ENCODE results near the gene MESP1. TPM values are rescaled to one million over a fixed set of nuclear protein-coding genes. Genes with fewer than 3 reads are reported as not detected.

MESP1 gene
- polyA plus RNA-seq, 1 donor from 2014 or later, result 4.8 TPM

DNA sequence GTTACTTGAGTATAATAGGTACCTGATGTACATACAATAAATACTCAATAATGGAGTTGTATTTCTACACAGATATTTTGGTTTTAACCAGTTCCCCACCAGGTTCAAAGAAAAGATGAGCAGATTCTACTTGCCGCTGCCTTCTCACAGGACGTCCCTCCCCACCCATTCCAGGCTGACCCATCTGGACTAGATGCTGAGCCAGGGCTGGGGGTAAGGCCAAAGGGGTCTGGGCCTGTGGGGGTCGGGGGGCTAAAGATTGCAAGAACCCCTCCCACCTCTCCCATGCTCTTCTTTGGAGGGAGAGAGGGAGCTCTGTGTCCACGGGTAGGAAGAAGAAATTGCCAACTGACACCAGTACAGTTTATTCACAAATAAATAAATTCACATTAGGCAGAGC is 1.5 kb downstream of the MESP1 start:
- H2AFZ ChIP-seq (ENCODE audit: low read depth, low read length), result no peak overlapping the region
- H3K9ac ChIP-seq (ENCODE audit: low read length), result no peak overlapping the region
- no peaks in the 10 kb centered on the region for H3K36me3 ChIP-seq (ENCODE audit: insufficient read depth, low read length)
- no peak overlapping the region for H3K4me2 ChIP-seq (ENCODE audit: low read length)
- H3K4me3 ChIP-seq (ENCODE audit: low read length), result peak overlapping the region; percentile 69
- TF ChIP-seq, protein P1, sequence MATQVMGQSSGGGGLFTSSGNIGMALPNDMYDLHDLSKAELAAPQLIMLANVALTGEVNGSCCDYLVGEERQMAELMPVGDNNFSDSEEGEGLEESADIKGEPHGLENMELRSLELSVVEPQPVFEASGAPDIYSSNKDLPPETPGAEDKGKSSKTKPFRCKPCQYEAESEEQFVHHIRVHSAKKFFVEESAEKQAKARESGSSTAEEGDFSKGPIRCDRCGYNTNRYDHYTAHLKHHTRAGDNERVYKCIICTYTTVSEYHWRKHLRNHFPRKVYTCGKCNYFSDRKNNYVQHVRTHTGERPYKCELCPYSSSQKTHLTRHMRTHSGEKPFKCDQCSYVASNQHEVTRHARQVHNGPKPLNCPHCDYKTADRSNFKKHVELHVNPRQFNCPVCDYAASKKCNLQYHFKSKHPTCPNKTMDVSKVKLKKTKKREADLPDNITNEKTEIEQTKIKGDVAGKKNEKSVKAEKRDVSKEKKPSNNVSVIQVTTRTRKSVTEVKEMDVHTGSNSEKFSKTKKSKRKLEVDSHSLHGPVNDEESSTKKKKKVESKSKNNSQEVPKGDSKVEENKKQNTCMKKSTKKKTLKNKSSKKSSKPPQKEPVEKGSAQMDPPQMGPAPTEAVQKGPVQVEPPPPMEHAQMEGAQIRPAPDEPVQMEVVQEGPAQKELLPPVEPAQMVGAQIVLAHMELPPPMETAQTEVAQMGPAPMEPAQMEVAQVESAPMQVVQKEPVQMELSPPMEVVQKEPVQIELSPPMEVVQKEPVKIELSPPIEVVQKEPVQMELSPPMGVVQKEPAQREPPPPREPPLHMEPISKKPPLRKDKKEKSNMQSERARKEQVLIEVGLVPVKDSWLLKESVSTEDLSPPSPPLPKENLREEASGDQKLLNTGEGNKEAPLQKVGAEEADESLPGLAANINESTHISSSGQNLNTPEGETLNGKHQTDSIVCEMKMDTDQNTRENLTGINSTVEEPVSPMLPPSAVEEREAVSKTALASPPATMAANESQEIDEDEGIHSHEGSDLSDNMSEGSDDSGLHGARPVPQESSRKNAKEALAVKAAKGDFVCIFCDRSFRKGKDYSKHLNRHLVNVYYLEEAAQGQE (IDR thresholded peaks at IDR 0.05; ENCODE audit: borderline replicate concordance), result no peak
- TF ChIP-seq SMC3 (conservative IDR thresholded peaks at IDR 0.05; ENCODE audit: poor library complexity) (no peak), RAD21 (conservative IDR thresholded peaks at IDR 0.05) (no peak), EP300 (conservative IDR thresholded peaks at IDR 0.05; ENCODE audit: poor library complexity, severe bottlenecking) (no peak), EZH2 (IDR thresholded peaks at IDR 0.05; ENCODE audit: borderline replicate concordance, insufficient read depth, low read length, poor library complexity, severe bottlenecking) (no peak), POLR2AphosphoS5 (IDR thresholded peaks at IDR 0.05) (no peak), MXI1 (conservative IDR thresholded peaks at IDR 0.05; ENCODE audit: poor library complexity, severe bottlenecking) (no peak), TAF1 (IDR thresholded peaks at IDR 0.05; ENCODE audit: low read depth) (no peak)
- TF ChIP-seq, protein P2, sequence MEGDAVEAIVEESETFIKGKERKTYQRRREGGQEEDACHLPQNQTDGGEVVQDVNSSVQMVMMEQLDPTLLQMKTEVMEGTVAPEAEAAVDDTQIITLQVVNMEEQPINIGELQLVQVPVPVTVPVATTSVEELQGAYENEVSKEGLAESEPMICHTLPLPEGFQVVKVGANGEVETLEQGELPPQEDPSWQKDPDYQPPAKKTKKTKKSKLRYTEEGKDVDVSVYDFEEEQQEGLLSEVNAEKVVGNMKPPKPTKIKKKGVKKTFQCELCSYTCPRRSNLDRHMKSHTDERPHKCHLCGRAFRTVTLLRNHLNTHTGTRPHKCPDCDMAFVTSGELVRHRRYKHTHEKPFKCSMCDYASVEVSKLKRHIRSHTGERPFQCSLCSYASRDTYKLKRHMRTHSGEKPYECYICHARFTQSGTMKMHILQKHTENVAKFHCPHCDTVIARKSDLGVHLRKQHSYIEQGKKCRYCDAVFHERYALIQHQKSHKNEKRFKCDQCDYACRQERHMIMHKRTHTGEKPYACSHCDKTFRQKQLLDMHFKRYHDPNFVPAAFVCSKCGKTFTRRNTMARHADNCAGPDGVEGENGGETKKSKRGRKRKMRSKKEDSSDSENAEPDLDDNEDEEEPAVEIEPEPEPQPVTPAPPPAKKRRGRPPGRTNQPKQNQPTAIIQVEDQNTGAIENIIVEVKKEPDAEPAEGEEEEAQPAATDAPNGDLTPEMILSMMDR (IDR thresholded peaks at IDR 0.05; ENCODE audit: poor library complexity, severe bottlenecking), result no peak
- H3K79me2 ChIP-seq (replicated peaks; ENCODE audit: insufficient read depth, low read length), result no peaks in the 10 kb centered on the region
- no peaks in the 10 kb centered on the region for H4K20me1 ChIP-seq (ENCODE audit: insufficient read depth)
- H3F3A ChIP-seq (ENCODE audit: insufficient read depth, low read length, poor library complexity, severe bottlenecking), result no peaks in the 10 kb centered on the region
- H3K27me3 ChIP-seq (ENCODE audit: insufficient read depth, low read depth, low read length), result peaks cover 42% of the 10 kb centered on the region
- no peaks in the 10 kb centered on the region for H3K9me3 ChIP-seq (ENCODE audit: low read length)
- H3K9me2 ChIP-seq (ENCODE audit: insufficient read depth, low read length), result no peaks in the 10 kb centered on the region
- H3K27ac ChIP-seq (ENCODE audit: low read length), result no peak overlapping the region

DNA sequence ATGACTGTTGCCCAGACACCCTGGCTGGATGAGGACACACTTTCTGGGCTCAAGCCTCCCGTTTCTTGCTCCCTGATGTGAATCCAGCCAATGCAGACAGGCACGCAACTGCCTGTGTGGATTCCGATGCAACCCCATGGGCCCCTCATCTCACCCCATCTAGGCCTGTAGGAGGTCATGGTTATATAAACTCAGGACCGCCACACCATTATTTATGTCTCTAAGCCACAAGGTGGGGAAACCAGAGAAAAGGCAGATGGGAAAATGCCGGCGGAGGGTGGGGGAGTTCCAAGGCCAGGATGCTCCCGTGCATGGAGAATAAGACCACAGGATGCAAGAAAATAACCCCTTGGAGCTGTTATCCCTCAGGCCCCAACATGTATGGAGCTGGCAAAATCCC is 2.0 kb downstream of the MESP1 start:
- no peaks in the 10 kb centered on the region for H3F3A ChIP-seq (ENCODE audit: insufficient read depth, low read length, poor library complexity, severe bottlenecking)
- no peak overlapping the region for H2AFZ ChIP-seq (ENCODE audit: low read depth, low read length)
- H3K9me2 ChIP-seq (ENCODE audit: insufficient read depth, low read length), result no peaks in the 10 kb centered on the region
- TF ChIP-seq EP300 (conservative IDR thresholded peaks at IDR 0.05; ENCODE audit: poor library complexity, severe bottlenecking) (no peak), EZH2 (IDR thresholded peaks at IDR 0.05; ENCODE audit: borderline replicate concordance, insufficient read depth, low read length, poor library complexity, severe bottlenecking) (no peak), RAD21 (conservative IDR thresholded peaks at IDR 0.05) (no peak)
- H3K27ac ChIP-seq (ENCODE audit: low read length), result no peak overlapping the region
- no peaks in the 10 kb centered on the region for H4K20me1 ChIP-seq (ENCODE audit: insufficient read depth)
- no peaks in the 10 kb centered on the region for H3K9me3 ChIP-seq (ENCODE audit: low read length)
- no peaks in the 10 kb centered on the region for H3K36me3 ChIP-seq (ENCODE audit: insufficient read depth, low read length)
- no peaks in the 10 kb centered on the region for H3K79me2 ChIP-seq (replicated peaks; ENCODE audit: insufficient read depth, low read length)
- peaks cover 42% of the 10 kb centered on the region for H3K27me3 ChIP-seq (ENCODE audit: insufficient read depth, low read depth, low read length)
- H3K9ac ChIP-seq (ENCODE audit: low read length), result no peak overlapping the region
- no peak overlapping the region for H3K4me2 ChIP-seq (ENCODE audit: low read length)
- H3K4me3 ChIP-seq (ENCODE audit: low read length), result no peak overlapping the region

Data from neural cell (in vitro differentiated cells).